Measurements from ENCODE around the gene CEPT1. TPM values are rescaled to one million over a fixed set of nuclear protein-coding genes. Genes with fewer than 3 reads are reported as not detected.

CEPT1 gene
- total RNA-seq, 1 donor from 2014 or later = 87.0 TPM

DNA sequence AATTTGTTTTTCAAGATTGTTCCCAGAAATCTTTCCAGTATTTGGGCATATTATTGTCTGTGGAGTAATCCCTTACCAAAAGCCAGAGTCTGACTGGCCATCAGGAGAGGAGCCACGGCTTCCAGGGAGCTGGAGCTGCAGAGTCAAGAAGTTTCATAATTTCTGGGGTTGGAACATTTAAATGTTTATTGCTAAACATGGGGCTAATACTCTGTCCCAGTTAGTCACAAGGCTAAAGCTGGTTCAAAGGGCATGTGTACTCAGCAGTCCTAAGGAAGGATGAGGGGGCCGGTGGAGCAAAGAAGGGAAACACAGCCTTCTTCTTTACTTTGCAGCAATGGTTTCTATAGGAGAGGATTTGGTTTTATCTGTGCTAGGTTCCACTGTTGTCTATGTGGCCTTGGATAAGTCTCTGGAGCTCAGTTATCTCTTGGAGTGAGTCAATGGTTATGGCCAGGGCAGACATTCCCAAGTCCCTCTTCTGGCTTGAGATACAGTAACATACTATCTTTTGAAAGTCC, 51.0 kb downstream of the CEPT1 start:
- H3K4me1 Mint-ChIP-seq = peaks cover 56% of the 10 kb centered on the region
- H3K9me3 Mint-ChIP-seq = no peaks in the 10 kb centered on the region
- ATAC-seq (ENCODE audit: low read depth) (no peak), DNase-seq (no peak)
- H3K27me3 Mint-ChIP-seq = no peaks in the 10 kb centered on the region
- peak overlapping the region; percentile 89 for H3K27ac Mint-ChIP-seq
- intact Hi-C loops (cut with micrococcal nuclease) = no loop called here
- ChIA-PET CTCF (interaction anchor here (1.3 to 1.4 kb wide), 2 partner anchors 30 to 160 kb away, joined by 6 to 7 read pairs; no protein-coding TSS in a partner anchor), POLR2A (interaction anchor here (3.3 to 4.1 kb wide), 3 partner anchors 25 to 51 kb away, joined by 20 to 37 read pairs (median 28); partner anchors contain the start of genes CEPT1 and DRAM2)
- peaks cover 95% of the 10 kb centered on the region for H3K36me3 Mint-ChIP-seq (ENCODE audit: low read depth)
- no peak overlapping the region for H3K4me3 Mint-ChIP-seq
- TF ChIP-seq, protein P1, sequence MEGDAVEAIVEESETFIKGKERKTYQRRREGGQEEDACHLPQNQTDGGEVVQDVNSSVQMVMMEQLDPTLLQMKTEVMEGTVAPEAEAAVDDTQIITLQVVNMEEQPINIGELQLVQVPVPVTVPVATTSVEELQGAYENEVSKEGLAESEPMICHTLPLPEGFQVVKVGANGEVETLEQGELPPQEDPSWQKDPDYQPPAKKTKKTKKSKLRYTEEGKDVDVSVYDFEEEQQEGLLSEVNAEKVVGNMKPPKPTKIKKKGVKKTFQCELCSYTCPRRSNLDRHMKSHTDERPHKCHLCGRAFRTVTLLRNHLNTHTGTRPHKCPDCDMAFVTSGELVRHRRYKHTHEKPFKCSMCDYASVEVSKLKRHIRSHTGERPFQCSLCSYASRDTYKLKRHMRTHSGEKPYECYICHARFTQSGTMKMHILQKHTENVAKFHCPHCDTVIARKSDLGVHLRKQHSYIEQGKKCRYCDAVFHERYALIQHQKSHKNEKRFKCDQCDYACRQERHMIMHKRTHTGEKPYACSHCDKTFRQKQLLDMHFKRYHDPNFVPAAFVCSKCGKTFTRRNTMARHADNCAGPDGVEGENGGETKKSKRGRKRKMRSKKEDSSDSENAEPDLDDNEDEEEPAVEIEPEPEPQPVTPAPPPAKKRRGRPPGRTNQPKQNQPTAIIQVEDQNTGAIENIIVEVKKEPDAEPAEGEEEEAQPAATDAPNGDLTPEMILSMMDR (IDR thresholded peaks at IDR 0.05) = no peak

DNA sequence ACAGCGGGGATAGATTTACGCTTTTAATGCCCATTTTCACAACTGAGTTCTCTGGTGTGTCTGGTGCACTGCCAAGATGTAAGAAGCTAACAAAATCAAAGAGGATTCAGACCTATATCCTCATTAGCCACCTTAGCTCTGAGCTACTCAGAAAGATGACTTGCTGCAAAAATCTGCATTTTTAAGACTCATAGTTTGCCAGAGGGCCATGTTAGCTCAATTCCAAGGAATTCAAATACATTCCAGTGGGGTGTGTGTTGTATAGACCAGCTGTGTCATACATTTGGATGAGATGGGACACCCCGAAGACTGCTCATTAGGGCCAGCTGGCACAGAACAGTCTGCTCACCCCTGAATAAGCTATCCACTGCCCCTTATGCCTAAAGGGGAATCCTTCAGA, 51.5 kb downstream of the CEPT1 start:
- Mint-ChIP-seq H3K27me3 (no peaks in the 10 kb centered on the region), H3K4me3 (no peak overlapping the region), H3K36me3 (ENCODE audit: low read depth) (peaks cover 95% of the 10 kb centered on the region), H3K27ac (peak overlapping the region; percentile 89), H3K9me3 (no peaks in the 10 kb centered on the region), H3K4me1 (peaks cover 59% of the 10 kb centered on the region)
- intact Hi-C loops (cut with micrococcal nuclease) = no loop called here
- DNase-seq (no peak), ATAC-seq (ENCODE audit: low read depth) (no peak)
- TF ChIP-seq, protein P1 (IDR thresholded peaks at IDR 0.05) = no peak
- ChIA-PET POLR2A (interaction anchor here (0.8 to 4.1 kb wide), 5 partner anchors 12 to 64 kb away, joined by 3 to 37 read pairs (median 22); partner anchors contain the start of genes CEPT1 and DRAM2), CTCF (interaction anchor here (0.8 to 1.4 kb wide), 3 partner anchors 29 to 577 kb away, joined by 3 to 7 read pairs (median 6); no protein-coding TSS in a partner anchor)

DNA sequence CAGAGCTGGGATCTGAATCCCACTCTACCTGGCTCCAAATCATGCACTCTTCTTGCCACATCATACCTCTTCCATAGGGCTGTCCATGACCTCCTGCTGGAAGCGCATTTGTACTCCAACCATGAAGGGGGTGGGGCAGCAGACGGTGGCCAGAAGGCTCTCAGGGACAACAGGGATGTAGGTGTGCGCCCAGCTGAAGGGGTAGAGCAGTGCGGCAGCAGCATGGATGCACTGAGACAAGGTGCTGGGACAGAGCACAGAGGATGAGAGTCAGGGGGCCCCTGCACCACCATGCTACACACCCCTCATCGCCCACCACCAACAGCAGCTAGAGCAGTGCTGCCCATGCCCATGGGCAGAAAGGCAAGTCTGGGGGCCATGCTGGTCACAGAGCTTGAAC, 52.1 kb downstream of the CEPT1 start:
- peaks cover 95% of the 10 kb centered on the region for H3K36me3 Mint-ChIP-seq (ENCODE audit: low read depth)
- H3K27me3 Mint-ChIP-seq = no peaks in the 10 kb centered on the region
- TF ChIP-seq, protein P1 (IDR thresholded peaks at IDR 0.05) = no peak
- intact Hi-C loops (cut with micrococcal nuclease) = loop anchor here (2.0 kb wide), 1 partner anchor 13 kb away; no protein-coding TSS in a partner anchor
- CTCF ChIA-PET = interaction anchor here (0.8 to 1.4 kb wide), 3 partner anchors 29 to 577 kb away, joined by 3 to 7 read pairs (median 6); no protein-coding TSS in a partner anchor
- no peak for DNase-seq
- peaks cover 63% of the 10 kb centered on the region for H3K4me1 Mint-ChIP-seq
- no peak overlapping the region for H3K4me3 Mint-ChIP-seq
- peak overlapping the region; percentile 89 for H3K27ac Mint-ChIP-seq
- POLR2A ChIA-PET = interaction anchor here (0.8 to 4.1 kb wide), 5 partner anchors 12 to 64 kb away, joined by 3 to 37 read pairs (median 22); partner anchors contain the start of genes CEPT1 and DRAM2
- no peaks in the 10 kb centered on the region for H3K9me3 Mint-ChIP-seq
- no peak for ATAC-seq (ENCODE audit: low read depth)

DNA sequence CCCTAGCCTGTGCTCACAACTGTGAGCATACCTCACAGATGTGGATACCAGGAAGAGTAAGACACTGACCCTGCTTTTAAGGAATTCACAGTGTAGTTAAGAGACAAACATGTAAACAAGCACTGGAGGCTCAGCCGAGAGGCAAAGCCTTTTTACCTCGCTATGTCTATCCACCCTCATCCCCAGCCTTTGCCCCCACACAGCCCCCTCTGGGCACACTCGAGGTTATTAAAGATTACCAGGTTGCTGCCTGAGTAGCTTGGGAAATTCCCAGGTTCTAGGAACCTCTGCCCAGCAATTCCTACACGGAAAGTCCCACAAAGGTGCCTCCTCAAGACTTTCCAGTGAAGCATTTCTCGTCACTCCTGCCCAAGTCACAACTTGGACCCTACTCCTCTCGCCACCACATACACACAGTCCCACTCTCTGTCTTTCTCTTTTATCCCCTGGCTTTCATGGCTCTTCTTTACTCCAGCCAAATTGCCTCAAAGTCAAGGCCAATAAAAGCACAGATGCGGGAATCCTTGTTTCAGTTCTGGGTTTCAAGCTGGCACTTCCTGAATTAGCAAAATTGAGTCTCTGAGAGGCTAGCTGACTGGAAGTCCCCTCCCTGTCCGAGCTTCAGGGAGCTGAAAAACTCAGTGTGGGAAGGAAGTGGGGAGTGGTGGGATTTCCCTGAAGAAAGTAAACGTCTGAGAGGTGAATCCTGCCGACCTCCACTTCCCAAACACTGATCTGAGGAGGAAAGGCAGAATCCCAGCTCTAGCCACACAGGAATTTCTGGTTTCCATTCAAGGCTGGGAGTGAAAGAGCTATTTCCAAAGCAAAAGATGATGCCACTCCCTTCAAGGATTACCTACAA, 52.9 kb downstream of the CEPT1 start:
- H3K36me3 Mint-ChIP-seq (ENCODE audit: low read depth) = peaks cover 95% of the 10 kb centered on the region
- peak overlapping the region; percentile 89 for H3K27ac Mint-ChIP-seq
- ChIA-PET CTCF (interaction anchor here (0.7 to 1.1 kb wide), 5 partner anchors 9 to 208 kb away, joined by 3 to 6 read pairs (median 3); no protein-coding TSS in a partner anchor), POLR2A (interaction anchor here (0.5 to 4.1 kb wide), 6 partner anchors 9 to 53 kb away, joined by 5 to 37 read pairs (median 21); partner anchors contain the start of genes CEPT1 and DRAM2)
- H3K27me3 Mint-ChIP-seq = no peaks in the 10 kb centered on the region
- ATAC-seq (ENCODE audit: low read depth) (peak; percentile 65), DNase-seq (no peak)
- peaks cover 71% of the 10 kb centered on the region for H3K4me1 Mint-ChIP-seq
- no peaks in the 10 kb centered on the region for H3K9me3 Mint-ChIP-seq
- TF ChIP-seq, protein P1 (IDR thresholded peaks at IDR 0.05) = no peak
- intact Hi-C loops (cut with micrococcal nuclease) = loop anchor here (1.0 to 2.0 kb wide), 2 partner anchors 10 to 14 kb away; no protein-coding TSS in a partner anchor
- peak overlapping the region; percentile 70 for H3K4me3 Mint-ChIP-seq

Measured in activated B cell treated with CpG ODN at 0.5 μM for 24 hours (primary cell).